Trophoblast cell (in vitro differentiated cells and primary cell): Measurements from ENCODE around the gene TBC1D16.

Source experiments
- DNase-seq, 2 donors: peaks; one replicate each; pipeline ENCODE4 v3.0.0-alpha.2; 2016
- H2AFZ ChIP-seq: 2 replicates; pipeline ENCODE4 v1.6.1; 2013; ENCODE audit warnings: low read length, moderate library complexity, mild to moderate bottlenecking; ENCODE audit not compliant: insufficient read depth, poor library complexity
- H2AK5ac ChIP-seq: 2 replicates; pipeline ENCODE4 v1.6.1; 2013; ENCODE audit warnings: mild to moderate bottlenecking, low read length
- H2BK120ac ChIP-seq: 2 replicates; pipeline ENCODE4 v1.6.1; 2013; ENCODE audit warnings: low read length, mild to moderate bottlenecking, moderate library complexity; ENCODE audit not compliant: insufficient read depth, poor library complexity
- H2BK12ac ChIP-seq: 2 replicates; pipeline ENCODE4 v1.6.1; 2013; ENCODE audit warnings: mild to moderate bottlenecking, low read length, moderate library complexity
- H2BK5ac ChIP-seq: 2 replicates; pipeline ENCODE4 v1.6.1; 2013; ENCODE audit warnings: low read length, low read depth, moderate library complexity, mild to moderate bottlenecking; ENCODE audit not compliant: poor library complexity
- H3K14ac ChIP-seq: 2 replicates; pipeline ENCODE4 v1.6.1; 2013; ENCODE audit warnings: mild to moderate bottlenecking, low read length
- H3K18ac ChIP-seq: 2 replicates; pipeline ENCODE4 v1.6.1; 2013; ENCODE audit warnings: mild to moderate bottlenecking, low read length
- H3K23ac ChIP-seq: 2 replicates; pipeline ENCODE4 v1.6.1; 2013; ENCODE audit warnings: low read length
- H3K27ac ChIP-seq: 2 replicates; pipeline ENCODE4 v1.5.1; 2013; ENCODE audit warnings: low read depth, mild to moderate bottlenecking, inconsistent platforms, low read length, moderate library complexity
- H3K27me3 ChIP-seq: 2 replicates; pipeline ENCODE4 v1.6.1; 2013; ENCODE audit warnings: inconsistent platforms, mild to moderate bottlenecking, low read length, moderate library complexity; ENCODE audit not compliant: insufficient read depth
- H3K36me3 ChIP-seq, 2 experiments: 1 replicate in 1 of 2; 2 replicates in 1 of 2; pipeline ENCODE4 v1.6.1; 2013; ENCODE audit warnings: low read length in 2 of 2, mild to moderate bottlenecking in 2 of 2, moderate library complexity in 1 of 2; ENCODE audit not compliant: insufficient read depth in 2 of 2, control insufficient read depth in 1 of 2
- H3K4ac ChIP-seq: 2 replicates; pipeline ENCODE4 v1.6.1; 2013; ENCODE audit warnings: low read depth, mild to moderate bottlenecking, low read length, moderate library complexity
- H3K4me1 ChIP-seq, 2 experiments: 1 replicate in 1 of 2; 2 replicates in 1 of 2; pipeline ENCODE4 v1.6.1; 2013; ENCODE audit warnings: low read length in 2 of 2, mild to moderate bottlenecking in 2 of 2, moderate library complexity in 1 of 2; ENCODE audit not compliant: insufficient read depth in 2 of 2, control insufficient read depth in 1 of 2
- H3K4me2 ChIP-seq: 2 replicates; pipeline ENCODE4 v1.6.1; 2013; ENCODE audit warnings: inconsistent platforms, mild to moderate bottlenecking, low read length, moderate library complexity
- H3K4me3 ChIP-seq: 2 replicates; pipeline ENCODE4 v1.5.1; 2013; ENCODE audit warnings: mild to moderate bottlenecking, low read depth, low read length, inconsistent platforms
- H3K79me1 ChIP-seq: one replicate; pipeline ENCODE4 v1.6.1; 2013; ENCODE audit warnings: low read length
- H3K79me2 ChIP-seq: 2 replicates; pipeline ENCODE4 v1.6.1; 2013; ENCODE audit warnings: low read length, mild to moderate bottlenecking; ENCODE audit not compliant: control insufficient read depth, insufficient read depth, poor library complexity
- H3K9ac ChIP-seq: 2 replicates; pipeline ENCODE4 v1.6.1; 2013; ENCODE audit warnings: mild to moderate bottlenecking, low read length
- H3K9me3 ChIP-seq: 2 replicates; pipeline ENCODE4 v1.6.1; 2013; ENCODE audit warnings: low read depth, mild to moderate bottlenecking, control low read depth, inconsistent platforms, low read length; ENCODE audit not compliant: insufficient read depth
- H4K12ac ChIP-seq: 2 replicates; pipeline ENCODE4 v1.6.1; 2013; ENCODE audit warnings: low read depth, mild to moderate bottlenecking, low read length, moderate library complexity
- H4K8ac ChIP-seq: 2 replicates; pipeline ENCODE4 v1.6.1; 2013; ENCODE audit warnings: low read depth, mild to moderate bottlenecking, low read length, moderate library complexity
- H4K91ac ChIP-seq: one replicate; pipeline ENCODE4 v1.6.1; 2013; ENCODE audit warnings: low read depth, mild to moderate bottlenecking, low read length, moderate library complexity
- WGBS: extraction: QIAGEN DNeasy Blood & Tissue Kit; methylation state at CpG from one replicate; pipeline ENCODE4 v1.1.7; 2013; ENCODE audit warnings: missing lambda C conversion rate; ENCODE audit not compliant: insufficient read length, insufficient coverage; ENCODE audit errors: extremely low coverage; 5-methylcytosine and 5-hydroxymethylcytosine counted together

Gene TBC1D16

GRCh38 chr17:79922798-79923197 lies 112.9 kb downstream of the TBC1D16 start:
- Histone ChIP-seq H3K4me1 (no peaks in the 10 kb centered on the region), H3K79me2 (no peaks in the 10 kb centered on the region), H4K12ac (no peak overlapping the region), H3K4ac (no peak overlapping the region), H3K4me3 (no peak overlapping the region), H3K27me3 (no peaks in the 10 kb centered on the region), H4K8ac (no peak overlapping the region), H3K9me3 (peaks cover 3% of the 10 kb centered on the region), H3K9ac (no peak overlapping the region), H3K27ac (no peak overlapping the region), H4K91ac (no peak overlapping the region), H2AK5ac (no peak overlapping the region), H2BK120ac (no peak overlapping the region), H2AFZ (no peak overlapping the region), H3K36me3 (no peaks in the 10 kb centered on the region), H3K14ac (no peak overlapping the region), H3K79me1 (no peaks in the 10 kb centered on the region), H3K4me2 (no peak overlapping the region), H3K18ac (no peak overlapping the region), H3K23ac (no peak overlapping the region), H2BK5ac (no peak overlapping the region), H2BK12ac (no peak overlapping the region)
- DNase-seq = no peak
- no CpG with 5 or more reads among the region's 12 CpGs for WGBS

GRCh38 chr17:79922116-79922601 lies 113.5 kb downstream of the TBC1D16 start:
- Histone ChIP-seq H3K36me3 (no peaks in the 10 kb centered on the region), H4K91ac (no peak overlapping the region), H4K12ac (no peak overlapping the region), H2BK5ac (no peak overlapping the region), H3K4ac (no peak overlapping the region), H3K27me3 (no peaks in the 10 kb centered on the region), H3K4me1 (no peaks in the 10 kb centered on the region), H3K9ac (no peak overlapping the region), H2AK5ac (no peak overlapping the region), H2BK120ac (no peak overlapping the region), H3K79me1 (no peaks in the 10 kb centered on the region), H3K4me2 (no peak overlapping the region), H3K14ac (no peak overlapping the region), H3K27ac (no peak overlapping the region), H4K8ac (no peak overlapping the region), H3K79me2 (no peaks in the 10 kb centered on the region), H2BK12ac (no peak overlapping the region), H3K18ac (no peak overlapping the region), H3K9me3 (peaks cover 6% of the 10 kb centered on the region), H2AFZ (no peak overlapping the region), H3K23ac (no peak overlapping the region), H3K4me3 (no peak overlapping the region)
- no peak for DNase-seq
- WGBS = no CpG with 5 or more reads among the region's 18 CpGs

GRCh38 chr17:79921411-79922115 lies 114.1 kb downstream of the TBC1D16 start:
- H3K27ac ChIP-seq = no peak overlapping the region
- WGBS = no CpG with 5 or more reads among the region's 28 CpGs
- no peak overlapping the region for H3K14ac ChIP-seq
- H4K91ac ChIP-seq = no peak overlapping the region
- H3K18ac ChIP-seq = no peak overlapping the region
- no peak for DNase-seq
- no peak overlapping the region for H2AK5ac ChIP-seq
- H3K4ac ChIP-seq = no peak overlapping the region
- peak overlapping the region; percentile 27 for H3K4me3 ChIP-seq
- no peak overlapping the region for H3K9ac ChIP-seq
- H2BK120ac ChIP-seq = no peak overlapping the region
- H4K8ac ChIP-seq = no peak overlapping the region
- no peaks in the 10 kb centered on the region for H3K36me3 ChIP-seq
- H2BK12ac ChIP-seq = no peak overlapping the region
- peaks cover 6% of the 10 kb centered on the region for H3K9me3 ChIP-seq
- no peak overlapping the region for H2BK5ac ChIP-seq
- H3K23ac ChIP-seq = no peak overlapping the region
- H3K79me2 ChIP-seq = no peaks in the 10 kb centered on the region
- no peak overlapping the region for H2AFZ ChIP-seq
- H3K79me1 ChIP-seq = no peaks in the 10 kb centered on the region
- no peak overlapping the region for H4K12ac ChIP-seq
- no peak overlapping the region for H3K4me2 ChIP-seq
- no peaks in the 10 kb centered on the region for H3K27me3 ChIP-seq
- H3K4me1 ChIP-seq = no peaks in the 10 kb centered on the region

GRCh38 chr17:79920751-79921410 lies 114.8 kb downstream of the TBC1D16 start:
- Histone ChIP-seq H3K9ac (no peak overlapping the region), H3K4me2 (no peak overlapping the region), H2AFZ (no peak overlapping the region), H2BK5ac (no peak overlapping the region), H2BK12ac (no peak overlapping the region), H3K4me1 (peaks cover 1 to 3% of the 10 kb centered on the region in 2 experiments), H3K36me3 (no peaks in the 10 kb centered on the region), H2AK5ac (no peak overlapping the region), H3K79me2 (no peaks in the 10 kb centered on the region), H3K14ac (no peak overlapping the region), H4K91ac (no peak overlapping the region), H3K18ac (no peak overlapping the region), H4K12ac (no peak overlapping the region), H4K8ac (no peak overlapping the region), H3K23ac (no peak overlapping the region), H3K4ac (no peak overlapping the region), H3K27me3 (no peaks in the 10 kb centered on the region), H2BK120ac (no peak overlapping the region), H3K27ac (no peak overlapping the region), H3K79me1 (no peaks in the 10 kb centered on the region), H3K9me3 (peaks cover 6% of the 10 kb centered on the region), H3K4me3 (no peak overlapping the region)
- no CpG with 5 or more reads among the region's 19 CpGs for WGBS
- DNase-seq = no peak
